Skeletal muscle tissue (tissue), 4 donors: ENCODE data around the gene CD37. TPM values are rescaled to one million over a fixed set of nuclear protein-coding genes. Genes with fewer than 3 reads are reported as not detected.

Experiments used
- H3K27ac ChIP-seq: one replicate; pipeline ENCODE4 v1.7.0; 2013; ENCODE audit warnings: mild to moderate bottlenecking, low read depth, low read length, inconsistent platforms
- H3K27me3 ChIP-seq, 3 donors: one replicate each; pipeline ENCODE4 v1.7.0; 2013; ENCODE audit warnings: low read length in 3 of 3; ENCODE audit not compliant: control insufficient read depth in 3 of 3, insufficient read depth in 3 of 3
- H3K36me3 ChIP-seq, 3 donors: one replicate each; pipeline ENCODE4 v1.7.0; 2013; ENCODE audit warnings: low read length in 3 of 3; ENCODE audit not compliant: control insufficient read depth in 3 of 3, insufficient read depth in 3 of 3
- H3K4me1 ChIP-seq, 3 donors: one replicate each; pipeline ENCODE4 v1.7.0; 2013; ENCODE audit warnings: low read length in 3 of 3, mild to moderate bottlenecking in 3 of 3; ENCODE audit not compliant: control insufficient read depth in 3 of 3, insufficient read depth in 3 of 3
- H3K4me3 ChIP-seq, 3 donors: one replicate each; pipeline ENCODE4 v1.7.0; 2013; ENCODE audit warnings: low read length in 3 of 3
- H3K9ac ChIP-seq, 3 donors: one replicate each; pipeline ENCODE4 v1.7.0; 2013; ENCODE audit warnings: low read length in 3 of 3, mild to moderate bottlenecking in 3 of 3, moderate library complexity in 2 of 3, low read depth in 1 of 3
- H3K9me3 ChIP-seq, 3 donors: one replicate each; pipeline ENCODE4 v1.7.0; 2013; ENCODE audit warnings: low read length in 3 of 3; ENCODE audit not compliant: control insufficient read depth in 3 of 3
- total RNA-seq: library from RNA; depleted of rRNA; stranded (reverse); fragments of >200 nt; gene quantifications from one replicate; pipeline ENCODE4 v1.2.3, GENCODE V29; 2014
- donor health status: Osteomylitis.

Gene CD37
- total RNA-seq, 1 donor from 2014 or later, result 7.8 TPM

- Histone ChIP-seq H3K4me1 (peaks cover under 1 to 7% (median under 1%) of the 10 kb centered on the region in 3 donors), H3K27ac (no peak overlapping the region), H3K4me3 (no peak overlapping the region), H3K9ac (no peak overlapping the region), H3K36me3 (peaks cover 10 to 43% (median 12%) of the 10 kb centered on the region in 3 donors), H3K27me3 (peaks cover 0 to under 1% (median 0%) of the 10 kb centered on the region in 3 donors), H3K9me3 (no peaks in the 10 kb centered on the region)
These were observed 9.6 kb downstream of the CD37 start for GRCh38 chr19:49344505-49345423.

DNA sequence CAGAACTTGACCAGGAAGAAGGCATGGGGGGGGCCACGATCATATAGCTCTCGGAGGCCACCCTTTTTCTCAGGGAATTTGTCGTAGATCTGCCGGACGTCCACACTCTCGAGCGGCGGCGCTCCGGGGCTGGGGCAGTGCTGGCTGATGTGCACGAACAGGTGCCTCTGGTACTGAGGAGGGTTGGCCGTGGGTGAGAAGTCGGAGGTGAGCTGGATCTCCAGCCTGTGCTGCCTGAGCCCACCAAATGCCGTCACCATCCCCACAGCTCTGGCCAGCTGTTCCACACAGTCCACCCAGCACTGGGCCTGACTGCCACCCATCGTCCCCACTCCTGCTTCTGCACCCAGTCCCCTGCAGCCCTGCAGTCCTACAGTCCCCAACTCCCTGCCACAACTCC, 12.0 kb downstream of the CD37 start:
- Histone ChIP-seq H3K4me1 (no peaks in the 10 kb centered on the region), H3K27me3 (no peaks in the 10 kb centered on the region), H3K4me3 (no peak overlapping the region), H3K36me3 (peaks cover 12 to 37% (median 12%) of the 10 kb centered on the region in 3 donors), H3K9ac (no peak overlapping the region), H3K27ac (no peak overlapping the region), H3K9me3 (no peaks in the 10 kb centered on the region)

DNA sequence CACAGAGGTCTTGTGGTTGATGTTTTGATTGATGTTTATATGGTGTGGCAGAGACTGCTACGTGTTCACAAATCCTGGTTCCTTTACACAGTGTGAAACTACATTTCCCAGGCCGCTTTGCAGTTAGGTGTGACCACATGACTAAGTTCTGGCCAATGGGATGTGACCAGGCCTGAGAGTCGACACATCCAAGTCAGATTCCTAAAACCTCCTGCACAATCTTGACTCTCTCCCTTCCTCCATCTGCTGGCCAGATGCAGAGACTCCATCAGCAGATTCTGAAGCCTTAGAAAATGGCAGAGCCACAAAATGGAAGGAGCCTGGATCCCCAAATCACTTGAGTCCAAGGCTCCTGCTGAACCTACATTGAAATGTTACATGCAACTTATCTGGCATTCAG, 12.6 kb downstream of the CD37 start:
- Histone ChIP-seq H3K27ac (no peak overlapping the region), H3K4me3 (no peak overlapping the region), H3K9ac (no peak overlapping the region), H3K4me1 (no peaks in the 10 kb centered on the region), H3K27me3 (no peaks in the 10 kb centered on the region), H3K36me3 (peaks cover 7 to 34% (median 10%) of the 10 kb centered on the region in 3 donors), H3K9me3 (no peaks in the 10 kb centered on the region)

GRCh38 chr19:49348305-49349189, 13.3 kb downstream of the CD37 start:
- H3K4me1 ChIP-seq, result no peaks in the 10 kb centered on the region
- H3K9ac ChIP-seq, result no peak overlapping the region
- peaks cover 5 to 30% (median 10%) of the 10 kb centered on the region in 3 donors for H3K36me3 ChIP-seq
- H3K27ac ChIP-seq, result no peak overlapping the region
- no peaks in the 10 kb centered on the region for H3K27me3 ChIP-seq
- H3K4me3 ChIP-seq, result no peak overlapping the region
- no peaks in the 10 kb centered on the region for H3K9me3 ChIP-seq

GRCh38 chr19:49349567-49349966, 14.4 kb downstream of the CD37 start:
- no peaks in the 10 kb centered on the region for H3K4me1 ChIP-seq
- no peak overlapping the region for H3K4me3 ChIP-seq
- no peaks in the 10 kb centered on the region for H3K27me3 ChIP-seq
- H3K36me3 ChIP-seq, result peaks cover 5 to 30% (median 10%) of the 10 kb centered on the region in 3 donors
- no peaks in the 10 kb centered on the region for H3K9me3 ChIP-seq
- H3K27ac ChIP-seq, result no peak overlapping the region
- H3K9ac ChIP-seq, result no peak overlapping the region

DNA sequence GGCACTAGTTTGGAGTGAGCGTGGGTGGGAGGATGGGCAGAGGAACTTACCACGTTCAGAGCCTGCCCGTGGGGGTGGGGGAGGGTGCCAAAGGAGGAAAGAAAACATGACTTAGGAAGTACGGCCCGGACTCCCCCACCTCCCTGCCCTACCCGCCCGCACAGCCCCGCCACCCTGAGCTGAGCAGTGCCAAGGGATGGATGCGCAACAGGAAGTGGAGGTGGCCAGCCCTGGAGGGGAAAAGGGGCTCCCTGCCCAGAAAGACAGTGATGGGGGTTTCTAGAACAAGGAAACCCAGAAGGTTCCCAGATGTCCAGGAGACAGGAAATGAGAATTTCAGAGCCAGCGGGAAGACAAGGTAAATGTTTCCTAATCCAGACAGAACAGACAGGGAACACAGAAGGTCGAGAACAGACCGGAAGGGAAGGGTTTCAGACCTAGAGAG, 20.7 kb downstream of the CD37 start:
- Histone ChIP-seq H3K9me3 (no peaks in the 10 kb centered on the region), H3K4me1 (peaks cover 5 to 8% (median 7%) of the 10 kb centered on the region in 3 donors), H3K27ac (peak overlapping the region; percentile 12), H3K4me3 (no peak overlapping the region), H3K9ac (no peak overlapping the region), H3K36me3 (peaks cover 3 to 16% (median 9%) of the 10 kb centered on the region in 3 donors), H3K27me3 (no peaks in the 10 kb centered on the region)

GRCh38 chr19:49356382-49356781, 21.2 kb downstream of the CD37 start:
- Histone ChIP-seq H3K9me3 (no peaks in the 10 kb centered on the region), H3K9ac (no peak overlapping the region), H3K36me3 (peaks cover 3 to 16% (median 8%) of the 10 kb centered on the region in 3 donors), H3K27me3 (no peaks in the 10 kb centered on the region), H3K4me1 (peaks cover 5 to 11% (median 7%) of the 10 kb centered on the region in 3 donors), H3K27ac (peak overlapping the region; percentile 12), H3K4me3 (peak overlapping the region in 1 of 3 donors; percentile 22)

DNA sequence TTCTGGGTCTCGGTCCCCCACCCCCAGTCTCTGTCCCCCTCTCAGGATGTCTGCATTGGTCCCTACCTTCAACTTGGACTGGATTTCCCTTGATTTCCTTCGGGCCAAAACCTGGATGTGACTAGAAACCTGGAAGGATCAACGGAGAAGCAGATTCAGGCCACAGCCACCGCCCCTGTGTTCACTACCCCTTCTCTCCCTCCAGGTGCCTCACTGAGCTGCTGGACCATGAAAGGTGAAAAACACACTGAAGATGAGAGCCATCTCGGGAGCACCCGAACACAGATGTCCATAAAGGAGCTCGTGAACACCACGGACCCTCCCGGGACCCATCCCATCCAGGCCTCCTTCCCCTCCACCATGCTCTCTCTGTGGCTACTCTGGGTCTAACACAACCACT, 22.0 kb downstream of the CD37 start:
- Histone ChIP-seq H3K9ac (no peak overlapping the region), H3K27me3 (peaks cover 0 to 7% (median 5%) of the 10 kb centered on the region in 3 donors), H3K4me1 (peaks cover 5 to 12% (median 11%) of the 10 kb centered on the region in 3 donors), H3K4me3 (no peak overlapping the region), H3K9me3 (no peaks in the 10 kb centered on the region), H3K27ac (no peak overlapping the region), H3K36me3 (peaks cover 3 to 16% (median 7%) of the 10 kb centered on the region in 3 donors)

GRCh38 chr19:49359851-49360820, 24.9 kb downstream of the CD37 start:
- H3K36me3 ChIP-seq, result peaks cover 3 to 11% (median 7%) of the 10 kb centered on the region in 3 donors
- no peak overlapping the region for H3K9ac ChIP-seq
- H3K27ac ChIP-seq, result peak overlapping the region; percentile 91
- H3K27me3 ChIP-seq, result peaks cover 0 to 31% (median 18%) of the 10 kb centered on the region in 3 donors
- H3K4me1 ChIP-seq, result peaks cover 14 to 22% (median 17%) of the 10 kb centered on the region in 3 donors
- H3K9me3 ChIP-seq, result no peaks in the 10 kb centered on the region
- H3K4me3 ChIP-seq, result no peak overlapping the region
